HG02610 (cell line): ENCODE data around the gene C17orf78.
"Not testable (repeated sequence)": the region's sequence is repeated elsewhere in the genome, so short reads cannot be mapped to it uniquely, and the experiment has no call there.

ENCODE experiments used
- ATAC-seq: cut with Tn5 transposase; IDR thresholded peaks from one replicate; pipeline ENCODE4 v1.9.1; 2021; ENCODE audit warnings: mild to moderate bottlenecking, moderate library complexity; ENCODE audit not compliant: unreplicated experiment

Gene C17orf78

DNA sequence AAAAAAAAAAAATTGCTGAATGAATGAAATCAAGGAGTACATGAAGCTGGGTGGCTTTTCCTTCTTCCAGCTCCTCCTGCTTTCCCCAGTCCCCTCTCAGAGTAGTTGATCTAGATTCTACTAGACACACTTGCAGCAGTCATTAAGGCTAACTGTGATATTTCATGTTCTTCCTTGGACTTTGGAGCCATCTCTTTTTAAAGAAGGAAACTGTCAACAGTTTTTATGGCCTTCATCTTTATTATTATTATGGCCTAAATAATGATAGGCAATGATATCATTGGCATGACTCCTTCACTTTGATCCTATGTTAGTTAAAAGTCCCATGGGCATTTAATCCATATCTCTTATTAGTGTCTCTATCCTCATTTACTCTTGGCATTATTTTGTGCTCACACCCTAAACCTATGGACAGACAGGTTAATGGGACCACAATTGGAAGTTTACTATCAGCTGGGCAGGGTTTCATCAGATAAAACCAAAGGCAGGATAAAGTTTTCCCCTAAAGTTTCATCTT, 9.7 kb downstream of the C17orf78 start:
- no peak for ATAC-seq

DNA sequence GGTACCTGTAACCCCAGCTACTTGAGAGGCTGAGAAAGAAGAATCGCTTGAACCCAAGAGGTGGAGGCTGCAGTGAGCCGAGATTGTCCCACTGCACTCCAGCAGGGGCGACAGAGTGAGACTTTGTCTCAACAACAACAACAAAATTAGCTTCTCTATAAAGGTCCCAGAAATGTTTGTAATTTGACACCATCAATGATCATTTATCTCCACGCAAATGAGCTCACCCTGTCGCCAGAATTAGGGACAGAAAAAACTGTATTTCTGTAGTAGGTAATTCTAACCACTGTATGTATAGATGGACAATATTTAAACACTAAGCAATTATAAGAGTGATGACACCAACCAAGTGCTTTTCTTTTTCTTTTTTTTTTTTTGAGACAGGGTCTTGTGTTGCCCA, 10.7 kb downstream of the C17orf78 start:
- ATAC-seq, result no peak

DNA sequence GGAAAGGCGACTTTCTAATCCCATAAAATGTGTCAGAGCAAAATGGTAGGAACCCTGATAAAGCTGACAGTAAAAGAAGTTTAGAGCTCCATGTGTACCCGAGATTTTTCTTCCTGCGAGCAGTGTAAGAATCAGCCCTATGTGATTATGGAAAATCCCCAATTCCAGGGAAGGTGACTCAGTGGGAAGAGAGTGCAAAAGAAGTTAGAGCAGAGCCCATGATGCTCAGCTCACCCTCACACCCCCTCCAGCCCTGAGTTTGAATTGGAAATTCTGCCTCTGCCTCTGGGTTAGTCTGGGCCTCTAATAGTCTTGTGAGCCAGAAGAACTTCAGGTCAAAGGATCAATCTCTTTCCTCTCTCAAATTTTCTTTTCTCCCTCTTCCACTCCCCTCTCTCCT, 12.5 kb downstream of the C17orf78 start:
- no peak for ATAC-seq

DNA sequence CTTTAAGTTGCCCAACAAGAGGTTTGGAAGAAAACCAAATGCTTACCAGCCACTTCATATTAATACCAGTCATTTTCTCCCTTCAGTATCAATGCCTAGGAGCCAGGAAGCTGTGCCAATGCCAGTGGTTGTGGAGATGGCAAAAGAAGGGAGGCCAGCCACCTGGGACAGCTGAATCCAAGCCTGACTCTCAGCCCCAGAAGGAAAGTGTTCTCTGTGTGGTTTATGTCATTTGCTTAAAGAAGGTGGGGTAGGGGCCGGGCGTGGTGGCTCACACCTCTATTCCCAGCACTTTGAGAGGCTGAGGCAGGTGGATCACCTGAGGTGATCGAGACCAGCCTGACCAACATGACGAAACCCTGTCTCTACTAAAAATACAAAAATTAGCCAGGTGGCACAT, 13.4 kb downstream of the C17orf78 start:
- ATAC-seq, result no peak

DNA sequence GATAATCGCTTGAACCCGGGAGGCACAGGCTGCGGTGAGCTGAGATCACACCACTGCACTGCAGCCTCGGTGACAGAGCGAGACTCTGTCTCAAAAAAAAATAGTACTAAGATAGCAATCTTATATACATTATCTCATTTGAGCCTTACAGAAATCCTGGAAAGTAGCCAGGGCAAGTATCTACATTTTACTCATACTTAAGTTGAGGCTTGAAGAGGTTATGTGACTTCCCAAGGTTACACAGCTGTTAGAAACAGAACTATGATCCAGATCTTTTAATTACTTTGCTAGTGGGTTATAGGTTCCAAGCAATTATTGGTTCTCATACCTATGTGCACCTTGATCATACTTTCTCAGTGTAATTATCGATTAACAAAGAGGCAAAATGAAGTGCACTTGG, 15.4 kb downstream of the C17orf78 start:
- ATAC-seq, result no peak

DNA sequence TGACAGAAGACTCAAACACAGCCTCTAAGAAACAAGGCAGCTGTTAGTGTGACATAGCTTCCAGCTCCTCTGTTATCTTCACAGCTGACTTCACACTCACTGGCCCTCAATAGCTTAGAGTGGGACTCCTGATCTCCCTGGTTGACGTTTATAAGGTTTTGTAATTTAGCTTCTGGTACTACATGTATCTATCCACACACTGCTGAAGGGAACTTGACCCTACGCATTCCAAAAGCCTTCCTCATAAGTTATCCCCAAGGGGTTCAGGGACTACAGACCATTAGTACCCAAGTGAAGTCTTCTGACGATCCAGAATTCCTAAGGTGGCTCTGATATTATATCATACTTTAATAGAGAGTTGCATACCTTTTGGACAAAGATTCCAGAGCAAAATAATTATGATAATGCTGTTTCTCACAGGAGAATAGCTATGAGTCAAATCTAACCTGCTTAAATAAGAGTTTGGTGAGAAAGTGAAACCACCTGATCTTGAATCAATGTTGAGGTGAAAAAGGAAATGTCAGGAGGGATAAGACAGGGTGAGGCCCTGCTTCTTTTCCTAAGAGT, 16.3 kb downstream of the C17orf78 start:
- ATAC-seq, result peak; percentile 72

DNA sequence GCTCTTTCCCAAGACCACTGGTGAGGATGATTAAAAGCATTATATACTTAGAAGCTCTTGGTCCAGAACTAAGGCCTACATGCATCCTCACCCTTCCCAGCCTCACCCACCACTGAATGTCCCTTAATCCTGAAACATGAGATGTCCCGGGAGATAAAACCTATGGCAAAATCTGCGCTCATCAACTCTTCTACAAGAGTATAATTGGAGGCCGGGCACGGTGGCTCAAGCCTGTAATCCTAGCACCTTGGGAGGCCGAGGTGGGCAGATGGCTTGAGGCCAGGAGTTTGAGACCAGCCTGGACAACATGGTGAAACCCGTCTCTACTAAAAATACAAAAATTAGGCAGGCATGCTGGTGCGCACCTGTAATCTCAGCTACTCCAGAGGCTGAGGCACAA, 17.6 kb downstream of the C17orf78 start:
- ATAC-seq, result no peak

DNA sequence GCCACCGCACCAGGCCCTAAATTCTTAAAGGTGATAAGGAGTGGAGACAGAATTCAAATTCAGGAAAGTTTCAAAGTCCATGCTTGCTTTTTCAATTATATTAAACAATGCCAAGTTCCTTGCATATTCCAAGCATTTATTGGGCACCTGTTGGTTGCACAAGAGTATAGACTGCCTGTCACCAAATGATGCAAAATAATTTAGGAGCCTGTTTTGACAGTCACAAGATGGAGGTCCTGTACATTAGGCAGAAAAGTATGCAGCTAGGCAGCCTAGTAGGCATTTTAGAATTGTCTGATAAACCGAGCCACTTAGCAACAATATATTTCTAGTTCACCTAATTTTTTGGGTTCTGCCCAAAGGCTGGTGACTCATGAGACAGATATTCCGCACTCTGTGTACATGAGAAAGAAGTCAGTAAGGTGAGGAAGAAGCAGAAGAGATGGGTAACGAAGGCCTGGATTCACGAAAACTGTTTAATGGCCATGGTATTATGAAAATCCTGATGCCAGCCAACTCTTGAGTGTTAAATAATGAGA, 23.5 kb downstream of the C17orf78 start:
- ATAC-seq, result no peak

DNA sequence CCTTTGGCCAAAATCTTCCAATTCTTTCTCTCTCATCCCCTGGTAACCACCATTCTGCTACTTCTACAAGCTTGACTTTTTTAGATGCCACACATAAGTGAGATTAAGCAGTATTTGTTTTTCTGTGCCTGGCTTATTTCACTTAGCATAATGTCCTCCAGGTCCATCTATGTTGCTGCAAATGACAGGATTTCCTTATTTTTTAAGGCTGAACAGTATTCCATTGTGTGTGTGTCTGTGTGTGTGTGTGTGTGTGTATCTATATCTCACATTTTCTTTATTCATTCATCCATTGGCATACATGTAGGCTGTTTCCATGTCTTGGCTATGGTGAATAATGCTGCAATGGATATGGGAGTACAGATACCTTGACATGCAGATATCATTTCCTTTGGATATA, 24.7 kb downstream of the C17orf78 start:
- ATAC-seq, result no peak

DNA sequence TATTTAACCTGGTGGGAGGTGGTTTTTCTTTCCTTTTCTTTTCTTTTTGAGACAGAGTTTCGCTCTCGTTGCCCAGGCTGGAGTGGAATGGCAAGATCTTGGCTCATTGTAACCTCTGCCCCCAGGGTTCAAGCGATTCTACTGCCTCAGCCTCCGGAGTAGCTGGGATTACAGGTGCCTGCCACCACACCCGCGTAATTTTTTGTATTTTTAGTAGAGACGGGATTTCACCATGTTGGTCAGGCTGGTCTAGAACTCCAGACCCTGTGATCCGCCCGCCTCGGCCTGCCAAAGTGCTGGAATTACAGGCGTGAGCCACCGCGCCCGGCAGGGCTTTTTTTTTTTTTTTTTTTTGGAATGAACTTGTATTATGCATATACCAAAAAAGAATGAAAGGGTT, 29.7 kb downstream of the C17orf78 start:
- ATAC-seq, result not testable (repeated sequence)

DNA sequence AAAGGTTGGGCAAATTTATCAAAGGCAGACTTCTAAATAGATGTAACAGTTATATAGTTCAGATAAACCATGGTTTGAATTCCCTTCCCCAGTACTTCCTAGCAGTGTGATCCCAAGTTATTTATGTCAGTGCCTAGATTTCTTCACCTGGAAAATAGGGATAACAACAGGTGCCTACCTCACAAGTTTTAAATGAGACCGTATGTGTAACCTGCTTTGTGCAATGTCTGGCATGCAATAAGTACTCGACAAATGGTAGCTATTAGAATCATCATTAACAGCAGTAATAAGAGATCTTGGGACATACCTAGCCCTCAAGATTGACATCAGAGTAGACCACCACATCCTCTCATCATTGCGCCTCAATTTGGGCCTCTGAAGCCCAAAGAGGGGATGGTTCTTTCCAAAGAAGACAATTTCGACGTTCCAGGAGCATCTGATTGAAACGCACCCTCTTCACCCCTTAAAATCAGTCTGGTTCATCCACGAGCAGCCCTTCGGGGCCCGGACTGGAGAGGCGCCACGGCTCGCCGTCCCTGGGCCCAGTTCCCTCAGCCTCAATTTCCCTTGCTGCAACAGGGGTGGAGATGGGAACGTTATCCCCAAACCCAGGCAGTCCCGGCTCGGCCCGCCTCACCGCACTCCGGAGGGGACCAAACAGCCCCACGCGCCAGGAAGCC, 30.3 kb downstream of the C17orf78 start:
- ATAC-seq, result peak; percentile 21

DNA sequence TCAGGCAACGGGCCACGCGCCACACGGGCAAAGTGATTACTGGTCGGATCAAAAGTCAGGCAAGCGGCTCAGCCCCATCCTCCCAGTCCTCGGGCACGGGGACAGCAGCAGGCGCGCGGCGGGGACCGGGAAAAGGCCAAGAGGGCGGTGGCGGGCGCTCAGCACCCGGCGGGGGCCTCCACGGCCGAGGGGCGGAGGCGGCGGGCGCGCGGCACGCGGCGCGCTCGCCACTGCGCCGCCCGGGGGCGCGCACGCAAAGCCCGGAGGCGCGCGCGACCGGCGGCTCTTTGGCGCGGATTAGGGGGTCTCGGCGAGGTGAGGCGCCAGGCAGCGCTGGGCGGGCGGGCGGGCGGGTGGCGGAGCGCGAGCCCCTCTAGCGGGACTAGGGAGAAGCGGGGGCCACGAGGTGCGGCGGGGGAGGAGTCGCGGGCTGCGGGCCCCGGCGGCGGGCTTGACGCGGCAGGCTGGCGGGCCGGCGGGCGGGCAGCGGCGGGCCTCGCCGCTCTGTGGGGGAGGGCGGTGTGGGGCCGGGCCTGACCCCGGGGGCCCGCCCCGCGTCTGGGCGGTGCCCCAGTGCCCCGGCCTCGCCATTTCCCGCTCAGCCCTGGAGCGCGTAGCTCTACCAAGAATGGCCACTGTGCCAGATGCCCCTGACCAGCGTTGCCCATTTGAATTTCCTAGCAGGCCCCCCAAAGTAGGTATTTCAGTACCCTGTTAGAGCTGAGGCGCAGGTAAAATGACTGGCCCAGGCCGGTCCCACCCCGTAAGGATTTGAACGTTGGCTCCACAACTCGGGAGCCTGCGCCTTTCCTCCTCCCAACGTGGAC, 31.1 kb downstream of the C17orf78 start, which contains the start of the genes ACACA and TADA2A:
Gene ACACA, minus strand, starts transcription at position 202 of the 827 bp plus-strand sequence. CDS start 537 bp downstream, outside the sequence.
Gene TADA2A, plus strand, starts transcription at position 252 of the 827 bp plus-strand sequence. CDS start 4,480 bp downstream, outside the sequence.
- ATAC-seq, result peak; percentile 78

DNA sequence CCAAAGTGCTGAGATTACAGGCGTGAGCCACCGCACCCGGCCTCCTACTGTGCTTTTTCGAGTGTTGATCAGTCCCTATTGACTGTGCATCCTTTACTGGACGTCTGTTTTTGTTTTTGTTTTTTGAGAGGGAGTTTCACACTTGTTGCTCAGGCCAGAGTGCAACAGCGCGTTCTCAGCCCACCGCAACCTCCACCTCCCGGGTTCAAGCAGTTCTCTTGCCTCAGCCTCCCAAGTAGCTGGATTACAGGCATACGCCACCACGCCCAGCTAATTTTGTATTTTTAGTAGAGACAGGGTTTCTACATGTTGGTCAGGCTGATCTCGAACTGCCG, 32.3 kb downstream of the C17orf78 start:
- ATAC-seq, result not testable (repeated sequence)

DNA sequence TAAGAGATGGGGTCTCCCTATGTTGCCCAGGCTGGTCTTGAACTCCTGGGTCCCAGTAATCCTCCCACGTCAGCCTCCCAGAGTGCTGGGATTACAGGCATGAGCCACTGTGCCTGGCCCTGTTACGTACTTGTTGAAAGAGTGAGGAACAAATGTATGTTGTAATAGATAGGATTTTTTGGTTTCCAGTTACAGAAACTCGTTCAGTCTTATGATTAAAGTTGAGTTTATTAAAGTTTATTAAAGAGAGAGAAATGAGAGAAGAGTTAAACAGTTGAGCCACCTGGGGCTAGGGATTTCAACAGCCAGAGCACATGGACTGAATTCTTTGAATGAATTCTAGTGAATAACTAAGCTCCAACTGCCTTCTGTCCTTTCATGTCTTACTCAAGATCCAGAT, 34.6 kb downstream of the C17orf78 start:
- ATAC-seq, result no peak

DNA sequence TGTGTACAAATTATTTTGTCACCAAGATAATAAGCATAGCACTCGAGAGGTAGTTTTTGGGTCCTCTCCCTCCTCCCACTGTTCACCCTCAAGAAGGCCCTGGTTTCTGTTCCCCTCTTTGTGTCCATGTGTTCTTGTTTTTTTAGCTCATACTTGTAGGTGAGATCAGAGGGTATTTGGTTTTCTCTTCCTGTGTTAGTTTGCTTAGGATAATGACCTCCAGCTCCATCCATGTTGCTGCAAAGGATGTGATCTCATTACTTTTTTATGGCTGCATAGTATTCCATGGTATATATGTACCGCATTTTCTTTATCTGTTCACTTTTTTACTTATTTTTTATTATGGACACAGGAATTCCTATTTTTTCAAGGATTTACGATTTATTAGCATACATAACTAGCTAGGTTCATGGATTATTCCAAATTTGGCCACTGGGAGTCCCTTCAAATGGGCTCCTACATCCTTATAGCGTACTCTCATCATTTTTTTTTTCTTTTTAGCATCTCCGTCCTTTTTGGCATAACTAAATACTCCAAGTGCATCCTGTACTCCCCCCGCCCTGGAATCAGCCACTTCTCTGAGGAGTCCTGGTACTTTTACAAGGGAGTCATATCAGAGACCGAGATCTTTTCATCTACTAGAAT, 38.2 kb downstream of the C17orf78 start:
- ATAC-seq, result no peak

DNA sequence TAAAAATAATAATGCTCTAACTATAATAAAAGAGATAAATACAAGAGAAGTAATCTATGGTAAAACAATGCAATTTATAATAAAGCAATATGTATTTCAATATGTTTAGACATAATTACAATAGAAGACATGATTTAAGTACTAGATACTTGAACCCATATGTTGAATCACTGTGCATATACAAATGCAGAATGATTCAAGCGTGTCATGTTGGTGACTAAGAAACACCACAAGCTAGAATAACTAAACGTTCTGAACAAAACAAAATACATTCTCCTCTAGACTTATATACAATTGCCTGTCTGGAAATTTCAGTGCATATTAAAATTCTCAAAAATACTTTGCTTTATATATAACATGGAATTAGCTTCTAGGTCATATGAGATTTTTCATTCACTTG, 42.1 kb downstream of the C17orf78 start:
- ATAC-seq, result no peak

DNA sequence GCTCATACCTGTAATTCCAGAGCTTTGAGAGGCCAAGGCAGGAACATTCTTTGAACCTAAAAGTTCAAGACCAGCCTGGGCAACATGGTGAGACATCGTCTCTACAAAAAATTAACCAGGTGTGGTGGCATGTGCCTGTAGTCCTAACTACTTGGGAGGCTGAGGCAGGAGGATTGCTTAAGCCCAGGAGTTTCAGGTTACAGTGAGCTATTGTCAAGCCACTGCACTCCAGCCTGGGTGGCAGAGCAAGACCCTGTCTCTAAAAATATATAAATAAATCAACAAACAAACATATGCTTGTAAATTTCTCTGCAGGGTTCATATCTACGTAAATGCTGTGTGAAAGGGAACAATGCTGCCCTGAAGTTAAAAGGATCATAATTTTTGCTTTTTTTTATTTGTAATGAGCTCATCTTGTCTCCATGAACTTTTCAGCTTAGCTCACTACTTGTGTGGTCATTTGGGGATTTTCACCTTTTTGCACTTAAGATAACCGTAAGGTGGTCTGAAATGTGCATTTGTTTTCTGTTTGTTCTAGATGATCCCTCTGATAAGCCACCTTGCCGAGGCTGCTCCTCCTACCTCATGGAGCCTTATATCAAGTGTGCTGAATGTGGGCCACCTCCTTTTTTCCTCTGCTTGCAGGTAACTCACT, 47.3 kb downstream of the C17orf78 start:
- no peak for ATAC-seq

DNA sequence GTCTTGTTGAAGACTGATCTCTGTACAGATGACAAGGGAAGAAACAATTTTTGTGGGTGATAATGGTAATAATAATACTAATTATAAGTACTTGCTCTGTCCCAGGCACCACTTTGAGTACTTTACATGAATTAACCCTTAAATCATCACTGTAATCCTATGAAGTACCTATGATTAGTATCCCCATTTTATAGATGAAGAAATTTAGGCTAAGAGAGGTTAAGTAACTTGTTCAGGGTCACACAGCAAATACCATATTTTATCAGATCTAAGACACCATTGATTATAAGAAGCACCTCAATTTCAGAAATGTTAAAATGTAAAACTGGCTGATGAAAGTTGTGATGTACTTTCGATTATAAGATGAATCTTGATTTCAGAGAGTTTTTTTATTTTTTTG, 49.5 kb downstream of the C17orf78 start:
- ATAC-seq, result no peak

DNA sequence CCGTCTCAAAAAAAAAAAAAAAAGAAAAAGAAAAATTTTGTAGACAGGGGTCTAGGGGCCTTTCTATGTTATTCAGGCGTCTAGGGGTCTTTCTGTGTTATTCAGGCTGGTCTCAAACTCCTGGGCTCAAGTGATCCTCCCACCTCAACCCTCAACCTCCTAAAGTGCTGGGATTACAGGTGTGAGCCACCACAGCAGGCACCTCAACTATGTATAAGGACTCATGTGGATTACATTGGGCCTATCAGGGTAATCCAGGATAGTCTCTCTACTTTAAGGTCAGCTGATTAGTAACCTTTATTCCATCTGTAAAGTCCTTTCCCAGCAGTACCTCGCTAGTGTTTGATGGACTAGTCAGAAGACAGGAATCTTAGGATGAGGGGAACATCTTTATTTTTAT, 53.3 kb downstream of the C17orf78 start:
- ATAC-seq, result no peak

DNA sequence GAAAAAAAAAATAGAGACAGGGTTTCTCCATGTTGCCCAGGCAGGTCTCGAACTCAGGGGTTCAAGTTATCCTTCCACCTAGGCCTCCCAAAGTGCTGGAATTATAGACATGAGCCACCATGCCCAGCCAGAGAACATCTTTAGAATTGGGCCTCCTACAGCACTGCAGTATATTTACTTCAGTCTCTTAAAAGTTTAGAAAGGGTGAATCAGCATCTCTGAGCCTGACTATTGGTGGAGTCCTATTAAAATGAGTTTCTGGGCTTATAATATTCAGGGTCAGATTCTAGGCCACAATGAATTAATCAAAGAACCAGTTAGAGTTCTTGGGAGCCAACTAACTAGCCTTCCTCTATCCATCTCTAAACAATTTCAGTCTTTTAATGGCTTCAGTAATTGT, 53.7 kb downstream of the C17orf78 start:
- no peak for ATAC-seq
